IPS-15b (cell line): Measurements from ENCODE around the gene DIO3.

ENCODE experiments used
- H3K27me3 ChIP-seq: one replicate; pipeline ENCODE4 v1.6.1; 2013; ENCODE audit warnings: low read length; ENCODE audit not compliant: control insufficient read depth, insufficient read depth
- H3K36me3 ChIP-seq: one replicate; pipeline ENCODE4 v1.6.1; 2013; ENCODE audit warnings: low read length; ENCODE audit not compliant: control insufficient read depth, insufficient read depth
- H3K4me1 ChIP-seq: one replicate; pipeline ENCODE4 v1.6.1; 2013; ENCODE audit warnings: mild to moderate bottlenecking, low read length; ENCODE audit not compliant: control insufficient read depth, insufficient read depth
- H3K4me3 ChIP-seq: one replicate; pipeline ENCODE4 v1.5.1; 2013; ENCODE audit warnings: low read depth, low read length
- H3K9ac ChIP-seq: one replicate; pipeline ENCODE4 v1.6.1; 2013; ENCODE audit warnings: low read depth, mild to moderate bottlenecking, low read length
- H3K9me3 ChIP-seq: one replicate; pipeline ENCODE4 v1.6.1; 2013; ENCODE audit warnings: mild to moderate bottlenecking, low read length; ENCODE audit not compliant: control insufficient read depth, insufficient read depth

The DIO3 gene

DNA sequence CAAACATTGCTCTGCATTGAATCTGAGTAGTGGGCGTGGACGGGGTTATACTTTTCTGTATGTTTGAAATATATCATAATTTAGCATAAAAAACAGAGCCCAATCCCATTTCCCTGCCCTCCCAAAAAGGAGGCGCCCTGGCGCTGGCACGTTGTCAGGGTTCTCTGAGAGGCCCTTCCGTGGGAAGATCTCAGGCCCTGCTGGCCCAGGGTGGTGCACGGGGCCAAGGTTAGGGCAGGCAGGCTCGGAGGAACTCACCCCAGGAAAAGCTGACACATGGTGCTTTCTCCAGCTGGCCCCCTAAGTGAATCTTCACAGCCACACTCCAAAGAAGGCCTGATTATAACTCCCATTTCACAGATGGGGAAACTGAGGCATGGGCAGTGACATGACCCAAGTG, 17.2 kb downstream of the DIO3 start:
- Histone ChIP-seq H3K36me3 (no peaks in the 10 kb centered on the region), H3K9ac (no peak overlapping the region), H3K27me3 (no peaks in the 10 kb centered on the region), H3K4me1 (no peaks in the 10 kb centered on the region), H3K4me3 (no peak overlapping the region), H3K9me3 (no peaks in the 10 kb centered on the region)

DNA sequence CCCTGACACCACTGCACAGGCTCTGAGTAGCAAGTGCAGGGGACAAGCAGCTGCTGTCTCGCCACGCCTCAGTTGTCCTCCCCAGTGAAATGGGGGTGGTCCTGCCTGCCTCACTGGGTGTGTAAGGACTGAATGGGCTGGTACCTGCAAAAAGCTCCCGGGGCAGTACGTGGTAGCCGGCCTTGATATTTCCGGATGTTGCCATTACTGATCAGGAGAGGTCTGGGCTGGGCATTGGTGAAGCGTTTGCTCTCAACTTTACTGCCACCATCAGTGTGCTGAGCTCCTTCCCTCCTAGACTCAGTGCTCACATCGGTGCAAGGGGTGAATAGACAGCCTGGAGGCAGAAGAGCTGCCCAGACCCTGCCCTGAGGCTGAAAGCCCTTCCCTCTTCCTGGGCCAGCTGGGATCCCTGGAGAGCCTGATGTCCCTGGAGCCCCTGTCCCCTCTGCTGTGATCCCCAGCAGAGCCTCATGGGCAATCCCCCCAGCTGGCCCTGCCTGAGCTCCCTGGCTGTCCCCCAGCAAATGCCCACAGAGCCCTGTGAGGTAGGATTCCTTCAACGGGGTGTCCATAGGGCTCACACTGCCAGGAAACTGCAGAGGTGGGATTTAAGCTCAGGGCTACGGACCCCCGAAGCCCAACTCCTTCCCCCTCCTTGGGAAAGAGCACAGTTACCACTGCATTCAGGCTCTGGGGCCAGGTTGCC, 18.2 kb downstream of the DIO3 start:
- Histone ChIP-seq H3K9ac (no peak overlapping the region), H3K36me3 (no peaks in the 10 kb centered on the region), H3K9me3 (no peaks in the 10 kb centered on the region), H3K4me1 (no peaks in the 10 kb centered on the region), H3K27me3 (no peaks in the 10 kb centered on the region), H3K4me3 (no peak overlapping the region)

DNA sequence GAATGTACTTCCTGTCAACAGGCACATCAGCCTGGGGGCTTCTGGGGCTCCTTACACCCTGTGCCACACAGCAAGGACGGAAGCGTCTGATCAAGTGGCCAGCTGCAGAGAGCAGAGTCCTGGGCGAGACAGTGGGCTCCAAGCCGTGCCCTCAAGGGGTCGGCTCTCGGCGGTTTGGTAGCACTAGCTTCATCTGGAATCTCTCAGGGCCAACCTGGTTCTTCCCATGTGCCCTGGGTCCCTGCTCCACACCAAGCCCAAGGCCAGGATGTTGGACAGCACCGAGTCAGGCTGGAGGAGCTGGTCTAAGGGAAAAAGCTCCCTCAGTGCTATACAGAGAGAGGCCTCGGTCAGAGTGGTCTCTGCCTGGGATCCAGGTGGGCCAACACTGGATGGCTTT, 20.5 kb downstream of the DIO3 start:
- Histone ChIP-seq H3K9ac (no peak overlapping the region), H3K27me3 (no peaks in the 10 kb centered on the region), H3K36me3 (no peaks in the 10 kb centered on the region), H3K4me3 (no peak overlapping the region), H3K9me3 (no peaks in the 10 kb centered on the region), H3K4me1 (no peaks in the 10 kb centered on the region)

DNA sequence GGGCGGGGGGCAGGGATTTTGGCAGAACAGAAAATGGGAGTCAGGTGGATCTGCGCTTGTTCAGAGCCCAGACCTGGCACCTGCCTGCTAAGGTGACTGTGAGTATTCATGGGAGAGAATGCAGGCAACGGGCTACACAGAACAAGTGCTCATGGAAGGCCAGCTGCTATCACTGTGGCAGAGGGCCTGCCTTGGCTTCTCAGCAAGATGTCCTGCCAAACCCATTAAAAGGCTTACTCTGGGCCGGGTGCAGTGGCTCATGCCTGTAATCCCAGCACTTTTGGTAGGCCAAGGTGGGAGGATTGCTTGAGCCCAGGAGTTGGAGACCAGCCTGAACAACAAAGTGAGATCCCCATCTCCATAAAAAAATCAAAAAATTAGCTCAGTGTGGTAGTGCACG, 21.0 kb downstream of the DIO3 start:
- Histone ChIP-seq H3K4me3 (no peak overlapping the region), H3K36me3 (no peaks in the 10 kb centered on the region), H3K4me1 (no peaks in the 10 kb centered on the region)

GRCh38 chr14:101583006-101583714, 21.9 kb downstream of the DIO3 start:
- no peak overlapping the region for H3K9ac ChIP-seq
- H3K9me3 ChIP-seq, result no peaks in the 10 kb centered on the region
- no peak overlapping the region for H3K4me3 ChIP-seq
- H3K36me3 ChIP-seq, result no peaks in the 10 kb centered on the region
- no peaks in the 10 kb centered on the region for H3K27me3 ChIP-seq
- no peaks in the 10 kb centered on the region for H3K4me1 ChIP-seq

More for the DNA sequence above, 21.0 kb downstream of the DIO3 start:
- H3K9me3 ChIP-seq, result no peaks in the 10 kb centered on the region
- no peak overlapping the region for H3K9ac ChIP-seq
- no peaks in the 10 kb centered on the region for H3K27me3 ChIP-seq

DNA sequence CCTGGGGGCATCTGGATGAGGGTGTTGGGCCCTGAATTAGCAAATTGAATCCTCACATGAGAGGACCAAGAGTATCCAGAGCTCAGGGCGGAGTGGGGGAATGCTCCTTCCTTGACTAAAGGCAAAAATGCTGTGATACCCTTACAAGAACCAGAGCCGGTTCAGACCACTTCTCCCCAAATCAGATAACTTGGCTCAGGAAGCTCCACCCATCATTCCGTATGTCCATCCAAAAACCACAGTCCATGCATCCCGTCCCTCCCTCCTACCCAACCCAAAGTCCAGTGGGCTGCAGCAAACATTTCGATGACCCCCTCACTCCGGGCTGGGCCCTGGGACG, 22.4 kb downstream of the DIO3 start:
- Histone ChIP-seq H3K27me3 (no peaks in the 10 kb centered on the region), H3K36me3 (no peaks in the 10 kb centered on the region), H3K9me3 (no peaks in the 10 kb centered on the region), H3K9ac (no peak overlapping the region), H3K4me1 (no peaks in the 10 kb centered on the region), H3K4me3 (no peak overlapping the region)

GRCh38 chr14:101584055-101584859, 23.0 kb downstream of the DIO3 start:
- Histone ChIP-seq H3K4me3 (no peak overlapping the region), H3K27me3 (no peaks in the 10 kb centered on the region), H3K4me1 (no peaks in the 10 kb centered on the region)

DNA sequence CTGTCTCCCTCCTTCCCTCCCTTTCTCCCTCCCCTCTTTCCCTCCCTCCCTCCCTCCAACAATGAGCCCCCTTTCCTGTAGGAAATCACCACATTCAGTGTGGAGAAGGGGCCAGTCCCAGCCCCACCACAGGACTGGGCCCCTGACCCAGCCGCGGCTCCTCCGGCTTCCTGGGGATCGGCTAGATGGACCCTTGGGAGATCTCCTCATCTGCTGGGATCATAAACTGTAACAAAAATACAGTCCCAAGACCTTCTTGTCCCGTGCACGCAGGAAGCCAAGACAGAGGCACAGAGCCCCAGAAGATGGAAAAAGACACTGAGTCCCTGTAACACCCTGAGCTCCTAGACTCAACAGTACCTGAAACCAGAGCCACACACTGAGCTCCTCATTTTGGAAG, 23.9 kb downstream of the DIO3 start:
- no peaks in the 10 kb centered on the region for H3K36me3 ChIP-seq
- H3K4me1 ChIP-seq, result no peaks in the 10 kb centered on the region
- no peak overlapping the region for H3K9ac ChIP-seq
- H3K4me3 ChIP-seq, result no peak overlapping the region
- H3K9me3 ChIP-seq, result no peaks in the 10 kb centered on the region
- H3K27me3 ChIP-seq, result no peaks in the 10 kb centered on the region

More at GRCh38 chr14:101584055-101584859, 23.0 kb downstream of the DIO3 start:
- Histone ChIP-seq H3K9ac (no peak overlapping the region), H3K9me3 (no peaks in the 10 kb centered on the region), H3K36me3 (no peaks in the 10 kb centered on the region)

GRCh38 chr14:101586531-101587430, 25.5 kb downstream of the DIO3 start:
- H3K9me3 ChIP-seq, result no peaks in the 10 kb centered on the region
- H3K4me3 ChIP-seq, result no peak overlapping the region
- H3K36me3 ChIP-seq, result no peaks in the 10 kb centered on the region
- H3K4me1 ChIP-seq, result no peaks in the 10 kb centered on the region
- H3K27me3 ChIP-seq, result no peaks in the 10 kb centered on the region
- H3K9ac ChIP-seq, result no peak overlapping the region

GRCh38 chr14:101587441-101587911, 26.2 kb downstream of the DIO3 start:
- H3K9me3 ChIP-seq, result no peaks in the 10 kb centered on the region
- H3K4me1 ChIP-seq, result no peaks in the 10 kb centered on the region
- H3K27me3 ChIP-seq, result no peaks in the 10 kb centered on the region
- no peak overlapping the region for H3K4me3 ChIP-seq
- no peak overlapping the region for H3K9ac ChIP-seq
- H3K36me3 ChIP-seq, result no peaks in the 10 kb centered on the region

DNA sequence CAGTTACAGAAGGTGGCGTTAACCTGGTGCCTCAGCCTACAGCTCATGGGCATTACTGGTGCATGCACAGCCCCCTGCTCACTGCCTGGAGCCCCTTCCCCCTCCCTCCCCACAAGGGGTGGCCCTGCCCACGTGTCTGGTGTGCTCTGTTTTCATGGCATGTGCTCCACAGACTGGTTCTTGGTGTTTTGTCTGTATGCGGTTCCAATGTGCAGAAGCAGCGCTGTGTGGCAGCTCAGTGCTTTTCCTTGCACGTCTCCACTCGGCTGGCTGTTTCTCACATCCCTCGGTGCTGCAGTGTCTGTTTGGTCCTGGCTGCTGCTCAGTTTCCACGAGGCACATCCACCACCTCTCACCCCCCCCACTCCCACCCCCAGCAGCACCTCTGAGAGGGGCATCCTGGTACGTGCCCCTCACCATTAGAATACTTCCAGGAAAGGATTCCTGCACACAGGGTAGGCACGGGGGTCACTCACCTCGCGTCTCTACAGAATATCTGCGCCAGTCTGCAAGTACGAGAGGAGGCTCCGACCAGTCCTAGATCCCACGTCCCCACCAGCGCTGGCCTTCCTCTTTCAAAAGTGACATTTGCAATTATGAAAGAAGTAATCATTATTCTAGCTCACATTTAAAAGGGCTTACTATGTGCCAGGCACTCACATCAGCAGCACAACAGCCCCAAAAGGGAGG, 27.1 kb downstream of the DIO3 start:
- Histone ChIP-seq H3K36me3 (no peaks in the 10 kb centered on the region), H3K9me3 (no peaks in the 10 kb centered on the region), H3K4me3 (no peak overlapping the region), H3K9ac (no peak overlapping the region), H3K4me1 (no peaks in the 10 kb centered on the region), H3K27me3 (no peaks in the 10 kb centered on the region)
